Activated B cell treated with CpG ODN at 0.5 μM for 24 hours (primary cell): ENCODE measurements around the gene SPAG17. TPM values are rescaled to one million over a fixed set of nuclear protein-coding genes. Genes with fewer than 3 reads are reported as not detected.
"Not testable (repeated sequence)": the region's sequence is repeated elsewhere in the genome, so short reads cannot be mapped to it uniquely, and the experiment has no call there.

Experiments used
- ATAC-seq: fragments of 200-7000 bp; cut with Tn5 transposase; one replicate; pipeline ENCODE4 v1.10.0; 2021; ENCODE audit warnings: low read depth, mild to moderate bottlenecking, moderate library complexity
- CTCF ChIA-PET: fragments of 350-600 bp; sonication (Branson Sonifier 250); formaldehyde crosslinking; loops from one replicate; lab custom pipeline; 2021; ENCODE audit warnings: antibody characterized with exemption; lab: Charles Lee
- POLR2A ChIA-PET: fragments of 350-600 bp; sonication (Branson Sonifier 250); formaldehyde crosslinking; loops from one replicate; lab custom pipeline; 2021; ENCODE audit warnings: antibody characterized with exemption; lab: Charles Lee
- DNase-seq: peaks from one replicate; pipeline ENCODE4 v3.0.0; 2022
- H3K27ac Mint-ChIP-seq: one replicate; pipeline ENCODE4 v1.8.0; 2020; ENCODE audit warnings: mixed read lengths
- H3K27me3 Mint-ChIP-seq: one replicate; pipeline ENCODE4 v1.8.0; 2021; ENCODE audit warnings: mixed read lengths
- H3K36me3 Mint-ChIP-seq: one replicate; pipeline ENCODE4 v1.8.0; 2021; ENCODE audit warnings: low read depth, mixed read lengths
- H3K4me1 Mint-ChIP-seq: one replicate; pipeline ENCODE4 v1.8.0; 2021; ENCODE audit warnings: mixed read lengths
- H3K4me3 Mint-ChIP-seq: one replicate; pipeline ENCODE4 v1.8.0; 2020; ENCODE audit warnings: mild to moderate bottlenecking, mixed read lengths
- H3K9me3 Mint-ChIP-seq: one replicate; pipeline ENCODE4 v1.8.0; 2020; ENCODE audit warnings: mixed read lengths
- intact Hi-C: fragments of 100-400 bp; cut with micrococcal nuclease; formaldehyde crosslinking; loops from one replicate; pipeline ENCODE4 v1.15.1; 2024
- total RNA-seq: library from RNA; stranded (reverse); gene quantifications from 2 replicates; pipeline ENCODE4 v1.2.3, GENCODE V29; 2022
- TF ChIP-seq, protein P1 (sequence below): fragments of 200-600 bp; IDR thresholded peaks from one replicate; pipeline ENCODE4 v1.8.0; 2022; ENCODE audit warnings: antibody characterized with exemption, mild to moderate bottlenecking

The SPAG17 gene
- total RNA-seq, 1 donor from 2014 or later = not detected

DNA sequence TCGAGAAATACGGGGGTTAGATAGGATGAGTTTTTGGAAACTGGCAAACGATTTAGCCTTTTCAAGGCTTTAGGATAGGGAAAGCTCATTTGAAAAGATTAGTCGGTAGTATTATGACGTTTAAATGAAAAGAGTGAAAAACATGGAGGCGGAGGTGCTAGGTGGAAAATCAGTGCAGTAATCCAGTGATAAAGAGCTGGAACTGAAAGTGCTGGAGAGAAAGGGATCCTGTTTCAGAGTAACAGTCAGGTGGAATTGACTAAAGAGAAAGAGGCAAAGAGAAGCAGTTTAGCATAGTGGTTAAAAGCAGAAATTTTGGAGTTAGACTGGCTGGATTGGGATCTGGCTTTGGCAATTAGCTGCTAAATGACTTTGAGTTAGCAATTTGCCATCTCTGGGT lies 254.5 kb downstream of the SPAG17 start:
- ChIA-PET POLR2A (no interaction called here), CTCF (interaction anchor here (1.2 kb wide), 1 partner anchor 34 kb away, joined by 3 read pairs; no protein-coding TSS in a partner anchor)
- DNase-seq = no peak

GRCh38 chr1:117930173-117930447 lies 254.9 kb downstream of the SPAG17 start:
- Mint-ChIP-seq H3K27me3 (no peaks in the 10 kb centered on the region), H3K36me3 (peaks cover 38% of the 10 kb centered on the region), H3K27ac (peak overlapping the region; percentile 91), H3K4me3 (peak overlapping the region; percentile 94), H3K9me3 (no peaks in the 10 kb centered on the region), H3K4me1 (peaks cover 57% of the 10 kb centered on the region)
- DNase-seq (no peak), ATAC-seq (no peak)
- CTCF ChIA-PET = no interaction called here
- intact Hi-C loops = no loop called here
- POLR2A ChIA-PET = no interaction called here
- TF ChIP-seq, protein P1, sequence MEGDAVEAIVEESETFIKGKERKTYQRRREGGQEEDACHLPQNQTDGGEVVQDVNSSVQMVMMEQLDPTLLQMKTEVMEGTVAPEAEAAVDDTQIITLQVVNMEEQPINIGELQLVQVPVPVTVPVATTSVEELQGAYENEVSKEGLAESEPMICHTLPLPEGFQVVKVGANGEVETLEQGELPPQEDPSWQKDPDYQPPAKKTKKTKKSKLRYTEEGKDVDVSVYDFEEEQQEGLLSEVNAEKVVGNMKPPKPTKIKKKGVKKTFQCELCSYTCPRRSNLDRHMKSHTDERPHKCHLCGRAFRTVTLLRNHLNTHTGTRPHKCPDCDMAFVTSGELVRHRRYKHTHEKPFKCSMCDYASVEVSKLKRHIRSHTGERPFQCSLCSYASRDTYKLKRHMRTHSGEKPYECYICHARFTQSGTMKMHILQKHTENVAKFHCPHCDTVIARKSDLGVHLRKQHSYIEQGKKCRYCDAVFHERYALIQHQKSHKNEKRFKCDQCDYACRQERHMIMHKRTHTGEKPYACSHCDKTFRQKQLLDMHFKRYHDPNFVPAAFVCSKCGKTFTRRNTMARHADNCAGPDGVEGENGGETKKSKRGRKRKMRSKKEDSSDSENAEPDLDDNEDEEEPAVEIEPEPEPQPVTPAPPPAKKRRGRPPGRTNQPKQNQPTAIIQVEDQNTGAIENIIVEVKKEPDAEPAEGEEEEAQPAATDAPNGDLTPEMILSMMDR = no peak

More for the DNA sequence above, 254.5 kb downstream of the SPAG17 start:
- no peak for ATAC-seq
- Mint-ChIP-seq H3K4me3 (peak overlapping the region; percentile 94), H3K27me3 (no peaks in the 10 kb centered on the region), H3K27ac (peak overlapping the region; percentile 91), H3K36me3 (peaks cover 38% of the 10 kb centered on the region), H3K9me3 (no peaks in the 10 kb centered on the region), H3K4me1 (peaks cover 57% of the 10 kb centered on the region)
- TF ChIP-seq, protein P1 = no peak
- intact Hi-C loops = no loop called here

GRCh38 chr1:117929343-117930172 lies 255.5 kb downstream of the SPAG17 start, which contains the start of the genes GDAP2 and WDR3:
Gene GDAP2, minus strand, starts transcription at chr1:117929621. Its CDS starts 9,264 bp downstream, at chr1:117920357.
Gene WDR3, plus strand, starts transcription at chr1:117929739. Its CDS starts 3,581 bp downstream, at chr1:117933320.
- CTCF ChIA-PET = no interaction called here
- peaks cover 57% of the 10 kb centered on the region for H3K4me1 Mint-ChIP-seq

DNA sequence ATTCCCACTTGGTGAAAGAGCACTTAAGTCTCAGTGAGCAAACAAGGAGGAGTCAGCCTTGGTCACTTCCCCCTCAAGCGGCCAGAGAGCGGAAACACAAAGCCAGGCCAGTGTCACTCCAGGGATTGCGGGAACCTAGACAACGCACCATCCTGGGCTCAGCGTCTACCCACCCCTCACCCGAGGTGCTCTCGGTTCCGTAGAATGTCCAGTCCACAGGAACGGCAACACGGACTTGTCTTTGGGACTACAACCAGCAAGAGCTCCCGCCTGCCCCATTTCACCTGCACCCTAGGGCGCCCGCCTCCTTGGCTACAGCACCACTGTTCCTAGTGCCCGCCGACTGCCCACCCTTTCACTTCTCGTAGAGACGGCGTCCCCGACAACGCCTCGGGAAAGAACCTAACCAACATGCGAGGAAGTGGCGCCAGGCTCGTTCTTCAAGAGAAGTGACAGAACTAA lies 256.1 kb downstream of the SPAG17 start:
- H3K4me1 Mint-ChIP-seq = peaks cover 57% of the 10 kb centered on the region
- ChIA-PET CTCF (no interaction called here), POLR2A (interaction anchor here (1.2 to 1.9 kb wide), 2 partner anchors 323 to 562 kb away, joined by 3 to 7 read pairs; partner anchors contain the start of gene MAN1A2)
- peaks cover 33% of the 10 kb centered on the region for H3K36me3 Mint-ChIP-seq
- TF ChIP-seq, protein P1 = no peak
- H3K27ac Mint-ChIP-seq = peak overlapping the region; percentile 91
- no peak for DNase-seq
- H3K4me3 Mint-ChIP-seq = peak overlapping the region; percentile 94
- ATAC-seq = peak; percentile 49
- H3K27me3 Mint-ChIP-seq = no peaks in the 10 kb centered on the region
- H3K9me3 Mint-ChIP-seq = no peaks in the 10 kb centered on the region
- intact Hi-C loops = loop anchor here (1.0 to 10.0 kb wide), 6 partner anchors 257 to 1954 kb away; partner anchors contain the start of genes MAN1A2, SLC22A15, TENT5C and TTF2

More at GRCh38 chr1:117929343-117930172, 255.5 kb downstream of the SPAG17 start, which contains the start of the genes GDAP2 and WDR3:
- TF ChIP-seq, protein P1 = no peak
- peak within 1 kb of the TSS; percentile 91 for H3K27ac Mint-ChIP-seq
- intact Hi-C loops = loop anchor here (1.0 to 10.0 kb wide), 6 partner anchors 257 to 1955 kb away; partner anchors contain the start of genes MAN1A2, SLC22A15, TENT5C and TTF2
- H3K27me3 Mint-ChIP-seq = no peaks in the 10 kb centered on the region
- POLR2A ChIA-PET = interaction anchor here (1.2 to 1.9 kb wide), 2 partner anchors 323 to 562 kb away, joined by 3 to 7 read pairs; partner anchors contain the start of gene MAN1A2
- ATAC-seq = peak; percentile 91
- peak within 1 kb of the TSS; percentile 94 for H3K4me3 Mint-ChIP-seq
- peaks cover 34% of the 10 kb centered on the region for H3K36me3 Mint-ChIP-seq
- peak; percentile 84 for DNase-seq
- H3K9me3 Mint-ChIP-seq = no peaks in the 10 kb centered on the region

GRCh38 chr1:117925981-117926380 lies 259.0 kb downstream of the SPAG17 start:
- CTCF ChIA-PET = no interaction called here
- POLR2A ChIA-PET = no interaction called here
- TF ChIP-seq, protein P1 = no peak
- ATAC-seq = no peak
- intact Hi-C loops = loop anchor here (5.0 to 10.0 kb wide), 3 partner anchors 254 to 1951 kb away; partner anchors contain the start of genes SLC22A15 and TENT5C
- Mint-ChIP-seq H3K27me3 (no peaks in the 10 kb centered on the region), H3K27ac (peak overlapping the region; percentile 26), H3K9me3 (no peaks in the 10 kb centered on the region), H3K4me3 (peak overlapping the region; percentile 21), H3K36me3 (peaks cover 20% of the 10 kb centered on the region), H3K4me1 (peaks cover 47% of the 10 kb centered on the region)
- DNase-seq = no peak

GRCh38 chr1:117922717-117923116 lies 262.3 kb downstream of the SPAG17 start:
- peaks cover 24% of the 10 kb centered on the region for H3K36me3 Mint-ChIP-seq
- intact Hi-C loops = loop anchor here (10.0 kb wide), 1 partner anchor 1948 kb away; the partner anchor contains the start of gene SLC22A15
- DNase-seq, H3K9me3 Mint-ChIP-seq, H3K4me3 Mint-ChIP-seq, H3K27me3 Mint-ChIP-seq, ATAC-seq, CTCF ChIA-PET, H3K27ac Mint-ChIP-seq, POLR2A ChIA-PET: not testable (repeated sequence)
- H3K4me1 Mint-ChIP-seq = peaks cover 17% of the 10 kb centered on the region
